PC-3 (cell line): ENCODE data around the gene ISOC1.

Experiments used
- EZH2 ChIP-seq: fragments of 300-600 bp; sonication (generic); IDR thresholded peaks from one replicate; pipeline ENCODE4 v1.6.1; 2017; ENCODE audit warnings: antibody characterized with exemption, mild to moderate bottlenecking, low read length; ENCODE audit not compliant: unreplicated experiment
- TF ChIP-seq, protein P1 (sequence below): fragments of 300-600 bp; sonication (generic); conservative IDR thresholded peaks from 2 replicates; pipeline ENCODE4 v1.5.1; 2017; ENCODE audit warnings: antibody characterized with exemption, low read depth, mild to moderate bottlenecking, low read length

DNA sequence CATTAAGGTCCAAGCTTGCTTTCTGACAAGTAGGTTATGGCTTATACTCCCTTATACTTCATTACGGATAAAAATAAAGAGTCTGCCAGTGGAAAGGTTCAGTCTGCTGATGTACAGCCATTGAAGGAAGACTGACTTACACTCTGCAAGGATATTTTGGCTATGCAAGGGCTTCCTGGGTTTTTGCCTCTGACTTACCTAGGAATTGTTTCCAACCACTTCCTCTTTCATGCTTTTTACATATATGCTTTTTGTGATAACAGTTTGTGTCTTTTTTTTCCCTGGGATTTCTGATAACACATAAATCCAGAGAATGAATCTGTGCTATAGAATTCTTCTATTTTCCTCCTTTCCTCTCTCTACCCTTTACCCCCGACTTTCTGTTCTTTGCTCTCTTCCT is 16.8 kb downstream of the ISOC1 start:
- TF ChIP-seq, protein P1, sequence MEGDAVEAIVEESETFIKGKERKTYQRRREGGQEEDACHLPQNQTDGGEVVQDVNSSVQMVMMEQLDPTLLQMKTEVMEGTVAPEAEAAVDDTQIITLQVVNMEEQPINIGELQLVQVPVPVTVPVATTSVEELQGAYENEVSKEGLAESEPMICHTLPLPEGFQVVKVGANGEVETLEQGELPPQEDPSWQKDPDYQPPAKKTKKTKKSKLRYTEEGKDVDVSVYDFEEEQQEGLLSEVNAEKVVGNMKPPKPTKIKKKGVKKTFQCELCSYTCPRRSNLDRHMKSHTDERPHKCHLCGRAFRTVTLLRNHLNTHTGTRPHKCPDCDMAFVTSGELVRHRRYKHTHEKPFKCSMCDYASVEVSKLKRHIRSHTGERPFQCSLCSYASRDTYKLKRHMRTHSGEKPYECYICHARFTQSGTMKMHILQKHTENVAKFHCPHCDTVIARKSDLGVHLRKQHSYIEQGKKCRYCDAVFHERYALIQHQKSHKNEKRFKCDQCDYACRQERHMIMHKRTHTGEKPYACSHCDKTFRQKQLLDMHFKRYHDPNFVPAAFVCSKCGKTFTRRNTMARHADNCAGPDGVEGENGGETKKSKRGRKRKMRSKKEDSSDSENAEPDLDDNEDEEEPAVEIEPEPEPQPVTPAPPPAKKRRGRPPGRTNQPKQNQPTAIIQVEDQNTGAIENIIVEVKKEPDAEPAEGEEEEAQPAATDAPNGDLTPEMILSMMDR, result no peak
- TF ChIP-seq EZH2, result no peak
